Activated CD4-positive, alpha-beta memory T cell treated with anti-CD3 and anti-CD28 coated beads for 36 hours (primary cell): Measurements from ENCODE around the gene KRT79. TPM values are rescaled to one million over a fixed set of nuclear protein-coding genes. Genes with fewer than 3 reads are reported as not detected.

Experiments used
- CTCF ChIA-PET: fragments of 350-600 bp; sonication (Branson Sonifier 250); formaldehyde crosslinking; loops from one replicate; lab custom pipeline; 2021; ENCODE audit warnings: antibody characterized with exemption, inconsistent platforms; lab: Charles Lee
- POLR2A ChIA-PET: fragments of 350-600 bp; sonication (Branson Sonifier 250); formaldehyde crosslinking; loops from one replicate; lab custom pipeline; 2021; ENCODE audit warnings: antibody characterized with exemption; lab: Charles Lee
- DNase-seq: peaks from one replicate; pipeline ENCODE4 v3.0.0-alpha.2; 2020
- H3K27ac Mint-ChIP-seq: one replicate; pipeline ENCODE4 v1.8.0; 2021; ENCODE audit warnings: mixed read lengths
- H3K27me3 Mint-ChIP-seq: one replicate; pipeline ENCODE4 v1.8.0; 2021; ENCODE audit warnings: mixed read lengths
- H3K36me3 Mint-ChIP-seq: one replicate; pipeline ENCODE4 v1.8.0; 2021; ENCODE audit warnings: mixed read lengths
- H3K4me1 Mint-ChIP-seq: one replicate; pipeline ENCODE4 v1.8.0; 2021; ENCODE audit warnings: low read depth, mixed read lengths
- H3K4me3 Mint-ChIP-seq: one replicate; pipeline ENCODE4 v1.8.0; 2021; ENCODE audit warnings: mild to moderate bottlenecking, mixed read lengths
- H3K9me3 Mint-ChIP-seq: one replicate; pipeline ENCODE4 v1.8.0; 2021; ENCODE audit warnings: mixed read lengths
- intact Hi-C: fragments of 100-400 bp; cut with micrococcal nuclease; formaldehyde crosslinking; loops from one replicate; pipeline ENCODE4 v1.15.1; 2023
- total RNA-seq, 2 experiments: library from RNA; stranded (reverse); gene quantifications; one replicate each; pipeline ENCODE4 v1.2.3, GENCODE V29; 2021

Gene KRT79
- total RNA-seq, 2 experiments from 2014 or later, result not detected

DNA sequence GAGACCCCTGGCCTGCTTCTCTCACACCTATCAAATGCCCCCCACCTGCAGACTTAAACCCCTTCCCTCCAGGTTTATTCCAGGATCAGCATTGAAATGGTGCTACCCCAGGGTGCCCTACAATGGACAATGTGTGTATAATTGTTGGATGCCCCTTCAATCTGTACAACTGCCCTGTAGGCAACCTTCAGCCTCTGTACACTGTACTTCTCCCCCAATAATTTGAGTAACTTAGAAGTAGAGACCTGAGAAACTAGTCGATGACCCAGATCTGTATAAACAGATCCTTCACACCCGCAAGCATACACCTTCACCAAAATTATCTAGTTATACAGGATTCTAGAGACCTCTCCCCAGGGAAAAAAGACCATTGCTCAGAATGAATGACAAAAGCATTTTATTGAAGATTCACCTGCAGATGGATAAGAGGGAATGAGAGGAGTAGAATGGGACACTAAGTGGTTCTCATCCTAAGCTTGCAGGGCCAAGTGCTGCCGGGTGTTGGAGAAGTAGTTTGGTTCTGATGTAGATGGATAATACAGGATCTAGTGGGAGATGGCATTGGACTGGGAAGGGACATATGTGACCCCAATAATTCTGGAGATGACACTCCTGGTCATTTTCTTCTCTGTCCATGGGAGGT is 27.8 kb downstream of the KRT79 start:
- no peak for DNase-seq
- H3K27ac Mint-ChIP-seq, result no peak overlapping the region
- CTCF ChIA-PET, result interaction anchor here (0.7 kb wide), 1 partner anchor 73 kb away, joined by 3 read pairs; no protein-coding TSS in a partner anchor
- no peak overlapping the region for H3K4me3 Mint-ChIP-seq
- H3K4me1 Mint-ChIP-seq, result no peaks in the 10 kb centered on the region
- intact Hi-C loops, result no loop called here
- no peaks in the 10 kb centered on the region for H3K9me3 Mint-ChIP-seq
- no peaks in the 10 kb centered on the region for H3K36me3 Mint-ChIP-seq
- H3K27me3 Mint-ChIP-seq, result peaks cover 4% of the 10 kb centered on the region
- POLR2A ChIA-PET, result no interaction called here

DNA sequence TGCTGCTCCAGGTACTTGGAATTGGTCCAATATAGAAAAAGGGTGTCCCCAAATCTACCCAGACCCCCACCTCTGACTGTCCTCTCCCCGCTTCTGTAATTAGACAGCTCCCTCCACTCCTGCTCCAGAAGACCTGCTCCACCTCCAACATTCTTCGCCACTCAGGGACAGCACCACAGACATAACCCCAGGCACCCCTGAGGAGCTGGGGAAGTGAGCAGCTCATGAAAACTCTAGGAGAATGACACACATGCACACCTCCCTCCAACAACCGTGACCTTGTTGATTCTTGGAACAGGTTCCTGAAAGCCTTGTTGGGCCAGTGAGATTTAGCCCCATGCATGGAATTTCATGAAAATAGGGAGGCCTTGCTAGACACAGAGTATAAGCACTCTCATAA is 28.4 kb downstream of the KRT79 start:
- Mint-ChIP-seq H3K36me3 (no peaks in the 10 kb centered on the region), H3K4me1 (no peaks in the 10 kb centered on the region), H3K9me3 (no peaks in the 10 kb centered on the region), H3K27ac (no peak overlapping the region), H3K27me3 (peaks cover 4% of the 10 kb centered on the region), H3K4me3 (no peak overlapping the region)
- POLR2A ChIA-PET, result no interaction called here
- CTCF ChIA-PET, result interaction anchor here (0.7 kb wide), 1 partner anchor 74 kb away, joined by 3 read pairs; no protein-coding TSS in a partner anchor
- DNase-seq, result no peak
- intact Hi-C loops, result no loop called here

DNA sequence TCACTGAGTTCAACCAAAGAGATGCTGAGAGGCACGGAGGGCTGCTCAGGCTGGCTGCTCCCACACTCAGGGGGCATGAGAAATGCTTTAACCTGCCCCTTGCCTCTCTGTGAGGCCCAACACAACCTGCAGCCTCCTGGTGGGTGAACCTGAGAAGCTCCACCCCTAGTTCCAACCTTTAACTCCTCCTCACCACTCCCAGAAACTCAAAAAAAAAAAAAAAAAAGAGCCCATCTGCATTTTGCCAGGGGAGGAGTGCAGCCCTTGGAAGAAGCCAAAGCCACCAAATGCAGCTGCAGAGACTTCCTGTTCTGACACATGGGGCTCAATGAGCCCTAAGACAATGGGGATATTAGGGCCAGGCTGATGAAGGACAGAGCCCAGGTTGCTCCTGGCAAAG is 29.1 kb downstream of the KRT79 start:
- Mint-ChIP-seq H3K9me3 (no peaks in the 10 kb centered on the region), H3K27ac (no peak overlapping the region), H3K4me1 (no peaks in the 10 kb centered on the region), H3K27me3 (peaks cover 4% of the 10 kb centered on the region), H3K4me3 (no peak overlapping the region), H3K36me3 (no peaks in the 10 kb centered on the region)
- CTCF ChIA-PET, result no interaction called here
- intact Hi-C loops, result no loop called here
- DNase-seq, result no peak
- POLR2A ChIA-PET, result no interaction called here

DNA sequence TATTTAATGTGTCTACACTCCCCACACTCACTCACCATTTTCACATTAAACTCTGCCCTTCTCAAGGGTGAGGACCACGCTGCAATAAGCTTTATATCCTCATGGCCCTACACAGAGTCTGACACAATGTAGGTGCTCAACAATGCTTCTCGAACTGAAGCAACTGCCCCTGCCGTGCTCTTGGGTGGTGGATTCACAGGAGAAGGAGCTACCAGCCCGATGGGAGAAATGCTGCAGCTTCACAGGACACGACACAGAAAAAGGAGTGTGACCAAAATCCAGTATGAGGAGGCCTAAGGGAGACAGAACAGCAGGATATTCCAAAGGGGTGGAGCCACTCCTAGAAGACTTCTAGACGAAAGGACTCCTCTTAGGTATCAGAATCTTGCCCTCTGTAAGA is 31.7 kb downstream of the KRT79 start:
- Mint-ChIP-seq H3K27ac (no peak overlapping the region), H3K4me3 (no peak overlapping the region), H3K9me3 (no peaks in the 10 kb centered on the region), H3K36me3 (no peaks in the 10 kb centered on the region), H3K4me1 (no peaks in the 10 kb centered on the region), H3K27me3 (no peaks in the 10 kb centered on the region)
- DNase-seq, result no peak
- ChIA-PET CTCF (interaction anchor here (1.3 kb wide), 1 partner anchor 78 kb away, joined by 3 read pairs; no protein-coding TSS in a partner anchor), POLR2A (no interaction called here)
- intact Hi-C loops, result no loop called here

DNA sequence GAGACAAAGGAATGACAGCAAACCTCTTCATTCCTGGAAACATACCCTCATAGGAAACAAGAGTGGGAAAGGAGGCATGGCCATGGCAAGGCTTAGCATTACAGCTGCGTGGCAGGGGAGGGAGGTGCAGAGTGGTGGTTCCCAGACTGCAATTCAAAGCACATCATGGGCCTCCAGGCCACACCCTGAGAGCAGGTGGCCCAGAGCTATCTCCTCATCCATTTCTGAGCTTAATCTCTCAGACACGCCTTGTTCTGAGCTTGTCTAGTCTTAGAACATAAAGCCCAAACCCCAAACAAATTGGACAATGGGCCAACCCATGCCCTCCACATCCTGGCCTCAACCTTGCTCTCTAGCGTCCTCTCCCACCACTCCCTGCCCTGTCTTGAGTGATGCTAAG is 32.3 kb downstream of the KRT79 start:
- Mint-ChIP-seq H3K27ac (no peak overlapping the region), H3K4me1 (no peaks in the 10 kb centered on the region), H3K9me3 (no peaks in the 10 kb centered on the region), H3K27me3 (no peaks in the 10 kb centered on the region), H3K4me3 (no peak overlapping the region), H3K36me3 (no peaks in the 10 kb centered on the region)
- POLR2A ChIA-PET, result no interaction called here
- intact Hi-C loops, result no loop called here
- no peak for DNase-seq
- CTCF ChIA-PET, result interaction anchor here (1.3 kb wide), 1 partner anchor 79 kb away, joined by 3 read pairs; no protein-coding TSS in a partner anchor

DNA sequence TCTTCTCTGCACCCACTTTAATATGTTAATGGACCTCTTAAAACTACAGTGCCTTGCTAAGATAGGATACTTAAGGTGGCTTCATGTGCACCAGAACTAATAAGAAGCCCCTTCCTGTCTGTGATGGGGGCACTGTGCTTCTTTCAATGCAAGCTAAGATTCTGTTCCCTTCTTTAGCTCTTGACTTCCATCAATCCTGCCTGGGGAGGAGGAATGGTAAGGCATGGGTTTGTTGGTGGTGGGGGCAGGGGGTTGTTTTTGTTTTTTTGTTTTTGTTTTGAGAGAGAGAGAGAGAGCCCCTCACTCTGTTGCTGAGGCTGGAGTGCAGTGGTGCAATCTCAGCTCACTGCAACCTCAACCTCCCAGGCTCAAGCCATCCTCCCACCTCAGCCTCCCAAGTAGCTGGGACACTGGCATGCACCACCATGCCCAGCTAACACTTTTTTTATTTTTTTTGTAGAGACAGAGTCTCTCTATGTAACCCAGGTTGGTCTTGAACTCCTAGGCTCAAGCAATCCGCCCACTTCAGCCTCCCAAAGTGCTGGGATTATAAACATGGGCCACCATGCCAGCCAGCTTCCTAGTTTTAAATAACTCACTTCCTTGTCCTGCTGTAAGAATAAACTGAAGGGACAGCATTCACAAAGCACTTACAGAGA is 33.7 kb downstream of the KRT79 start:
- intact Hi-C loops, result no loop called here
- no peak for DNase-seq
- Mint-ChIP-seq H3K4me1 (no peaks in the 10 kb centered on the region), H3K27ac (no peak overlapping the region), H3K27me3 (no peaks in the 10 kb centered on the region), H3K9me3 (no peaks in the 10 kb centered on the region), H3K36me3 (no peaks in the 10 kb centered on the region), H3K4me3 (no peak overlapping the region)
- CTCF ChIA-PET, result interaction anchor here (0.5 to 0.7 kb wide), 2 partner anchors 80 to 167 kb away, joined by 3 read pairs; no protein-coding TSS in a partner anchor
- POLR2A ChIA-PET, result no interaction called here

DNA sequence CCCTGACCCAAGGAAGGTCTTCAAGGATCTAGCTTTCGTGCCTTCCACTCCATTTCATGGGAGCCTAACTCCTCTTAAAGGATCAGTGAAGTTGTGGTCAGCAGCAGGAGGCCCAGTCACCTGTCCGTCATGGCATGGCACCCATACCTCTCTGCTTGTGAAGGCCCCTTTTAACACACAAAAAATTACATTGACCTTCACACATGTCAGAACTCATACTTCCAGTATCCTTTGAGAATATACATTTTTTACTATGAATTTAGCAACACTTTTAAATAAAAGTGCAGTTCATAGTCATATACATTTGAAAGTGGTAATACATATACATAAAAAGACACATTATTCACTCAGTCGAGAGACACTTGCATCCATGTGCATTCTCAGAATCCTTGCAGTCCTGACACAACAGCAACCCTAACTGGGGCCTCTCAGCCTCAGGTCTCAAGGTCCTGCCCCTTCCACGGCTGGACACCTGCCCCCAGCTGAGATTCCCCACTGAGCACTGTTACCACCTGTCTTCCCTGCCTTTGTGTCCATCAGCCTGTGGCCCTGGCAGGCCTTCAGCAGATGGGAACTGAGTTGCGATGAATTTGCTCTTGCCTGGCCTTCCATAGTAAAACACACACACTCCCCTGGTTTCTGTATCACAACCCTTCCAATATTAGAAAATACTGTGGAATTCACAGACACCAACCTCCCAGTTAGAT is 34.5 kb downstream of the KRT79 start:
- H3K36me3 Mint-ChIP-seq, result no peaks in the 10 kb centered on the region
- DNase-seq, result no peak
- POLR2A ChIA-PET, result no interaction called here
- CTCF ChIA-PET, result interaction anchor here (0.7 kb wide), 1 partner anchor 80 kb away, joined by 3 read pairs; no protein-coding TSS in a partner anchor
- no peak overlapping the region for H3K27ac Mint-ChIP-seq
- no peaks in the 10 kb centered on the region for H3K4me1 Mint-ChIP-seq
- no peaks in the 10 kb centered on the region for H3K9me3 Mint-ChIP-seq
- no peak overlapping the region for H3K4me3 Mint-ChIP-seq
- H3K27me3 Mint-ChIP-seq, result no peaks in the 10 kb centered on the region
- intact Hi-C loops, result no loop called here

DNA sequence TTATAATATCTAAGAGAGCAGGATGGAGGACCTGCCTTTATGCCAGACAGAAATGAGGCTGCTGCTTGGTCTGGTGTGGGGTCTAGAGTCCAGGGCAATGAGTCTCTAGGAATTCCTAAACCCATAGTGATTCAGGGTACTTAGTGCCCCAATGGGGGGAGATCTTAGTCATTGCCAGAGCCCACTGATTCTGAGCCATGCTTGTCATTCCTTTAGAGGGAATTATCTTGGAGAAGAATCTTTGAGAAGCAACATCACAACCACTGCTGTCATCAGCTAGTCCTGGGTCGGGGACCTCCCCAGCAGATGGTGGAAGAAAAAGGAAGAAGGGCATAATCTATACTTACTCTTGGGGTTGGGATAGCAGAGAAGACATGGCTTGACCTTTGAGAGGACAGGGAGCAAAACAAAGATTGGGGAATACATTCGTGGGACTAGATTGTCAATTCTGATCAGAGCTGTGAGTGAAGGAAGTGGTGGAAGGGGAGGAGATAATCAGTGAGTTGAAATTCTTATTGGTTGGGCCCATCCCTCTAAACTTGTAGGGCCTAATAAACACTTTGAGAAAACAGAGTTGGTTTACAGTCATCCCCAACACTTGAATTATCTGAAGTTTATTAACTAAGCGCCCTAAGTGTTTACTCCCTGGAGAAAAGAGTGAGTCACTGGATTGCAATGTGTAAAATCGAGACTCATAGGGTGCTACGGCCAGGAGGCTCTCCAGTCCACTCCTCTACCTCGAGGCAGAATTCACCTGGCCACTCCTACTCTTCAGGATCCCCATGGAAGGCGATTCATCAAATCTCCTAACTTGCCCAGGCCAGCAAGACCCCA is 35.2 kb downstream of the KRT79 start:
- intact Hi-C loops, result no loop called here
- POLR2A ChIA-PET, result no interaction called here
- Mint-ChIP-seq H3K9me3 (no peaks in the 10 kb centered on the region), H3K27me3 (no peaks in the 10 kb centered on the region), H3K4me1 (no peaks in the 10 kb centered on the region), H3K27ac (no peak overlapping the region), H3K4me3 (no peak overlapping the region), H3K36me3 (no peaks in the 10 kb centered on the region)
- CTCF ChIA-PET, result interaction anchor here (1.1 kb wide), 1 partner anchor 81 kb away, joined by 3 read pairs; no protein-coding TSS in a partner anchor
- DNase-seq, result no peak

DNA sequence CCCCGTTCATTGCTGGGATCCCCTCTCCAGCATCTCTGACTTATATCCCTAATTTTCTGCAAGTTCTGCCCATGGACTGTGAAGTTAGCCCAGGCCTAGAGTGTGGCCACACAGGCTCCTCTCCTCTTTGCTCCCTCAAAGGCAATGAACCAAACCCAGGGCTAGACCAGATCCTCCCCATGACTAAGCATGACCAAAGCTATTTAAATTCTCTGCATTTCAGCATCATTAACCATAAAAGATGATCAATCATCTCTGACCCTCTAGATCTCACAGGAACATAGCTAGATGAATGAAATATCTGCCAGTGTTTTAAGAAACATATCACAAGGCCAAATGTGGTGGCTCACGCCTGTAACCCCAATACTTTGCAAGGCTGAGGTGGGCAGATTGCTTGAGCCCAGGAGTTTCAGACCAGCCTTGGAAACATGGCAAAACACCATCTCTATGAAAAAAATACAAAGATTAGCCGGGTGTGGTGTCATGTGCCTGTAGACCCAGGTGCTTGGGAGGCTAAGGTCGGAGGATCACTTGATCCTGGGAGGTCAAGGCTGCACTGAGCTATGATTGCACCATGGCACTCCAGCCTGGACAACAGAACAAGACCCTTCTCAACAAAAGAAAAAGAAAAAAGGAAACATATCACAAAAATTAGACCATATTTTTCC is 36.0 kb downstream of the KRT79 start:
- no peaks in the 10 kb centered on the region for H3K4me1 Mint-ChIP-seq
- H3K9me3 Mint-ChIP-seq, result no peaks in the 10 kb centered on the region
- H3K27ac Mint-ChIP-seq, result no peak overlapping the region
- no peaks in the 10 kb centered on the region for H3K27me3 Mint-ChIP-seq
- no peak overlapping the region for H3K4me3 Mint-ChIP-seq
- no peak for DNase-seq
- ChIA-PET CTCF (interaction anchor here (1.1 kb wide), 1 partner anchor 82 kb away, joined by 3 read pairs; no protein-coding TSS in a partner anchor), POLR2A (no interaction called here)
- H3K36me3 Mint-ChIP-seq, result no peaks in the 10 kb centered on the region
- intact Hi-C loops, result no loop called here

DNA sequence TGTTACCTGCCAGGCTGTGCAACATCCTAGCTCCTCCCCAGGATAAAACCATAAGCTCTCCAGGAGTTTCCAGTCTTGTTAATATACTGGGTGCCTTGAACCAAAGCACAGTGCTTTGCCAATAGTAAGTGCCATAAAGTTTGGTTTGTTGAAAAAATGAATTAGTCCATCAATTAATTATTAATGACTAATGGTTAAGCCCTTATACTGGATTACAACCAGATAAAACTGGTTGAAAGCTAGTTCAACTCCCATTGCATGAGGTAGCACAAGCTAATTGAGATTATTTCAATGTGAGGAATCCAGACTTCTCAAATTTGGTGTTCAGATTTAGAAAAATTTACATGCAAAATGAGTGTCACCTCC is 36.6 kb downstream of the KRT79 start:
- H3K27ac Mint-ChIP-seq, result no peak overlapping the region
- no peaks in the 10 kb centered on the region for H3K36me3 Mint-ChIP-seq
- H3K4me3 Mint-ChIP-seq, result no peak overlapping the region
- no peaks in the 10 kb centered on the region for H3K27me3 Mint-ChIP-seq
- H3K9me3 Mint-ChIP-seq, result no peaks in the 10 kb centered on the region
- intact Hi-C loops, result no loop called here
- ChIA-PET POLR2A (no interaction called here), CTCF (interaction anchor here (1.1 kb wide), 1 partner anchor 83 kb away, joined by 3 read pairs; no protein-coding TSS in a partner anchor)
- DNase-seq, result no peak
- H3K4me1 Mint-ChIP-seq, result no peaks in the 10 kb centered on the region

DNA sequence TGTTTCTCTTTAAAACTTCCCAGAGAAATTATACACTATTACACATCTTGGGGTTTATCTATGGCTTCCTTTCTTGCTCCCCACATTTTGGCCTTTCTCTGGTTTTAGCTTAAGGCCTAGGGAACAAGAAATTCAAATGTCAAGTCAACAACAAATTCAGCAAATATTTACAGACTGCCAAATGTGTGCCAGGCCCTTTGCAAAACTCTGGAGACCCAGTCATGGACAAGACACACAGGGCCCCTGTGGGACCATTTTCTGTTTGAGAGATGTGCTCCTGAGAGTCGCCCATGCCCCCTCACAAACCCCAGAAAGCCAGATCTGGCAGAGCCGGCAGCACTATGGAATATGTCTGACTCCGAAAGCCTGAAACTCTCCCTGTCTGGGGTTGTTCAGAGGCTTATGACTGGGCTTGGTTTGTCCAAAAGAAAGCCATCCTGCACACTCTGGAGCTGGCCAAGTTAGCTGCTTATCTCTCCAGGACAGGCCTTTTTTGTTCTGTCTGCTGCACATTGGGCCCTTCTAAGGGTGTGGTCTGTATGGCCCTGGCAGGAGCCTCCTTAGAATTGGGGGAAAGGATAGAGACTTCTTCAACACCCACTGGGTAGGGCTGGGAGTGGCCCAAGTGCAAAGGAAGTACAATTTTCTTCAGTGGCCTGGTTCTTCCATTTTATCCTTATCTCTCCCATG is 37.1 kb downstream of the KRT79 start:
- no peak overlapping the region for H3K4me3 Mint-ChIP-seq
- intact Hi-C loops, result no loop called here
- H3K27ac Mint-ChIP-seq, result no peak overlapping the region
- H3K9me3 Mint-ChIP-seq, result no peaks in the 10 kb centered on the region
- CTCF ChIA-PET, result no interaction called here
- H3K4me1 Mint-ChIP-seq, result no peaks in the 10 kb centered on the region
- H3K27me3 Mint-ChIP-seq, result no peaks in the 10 kb centered on the region
- no peaks in the 10 kb centered on the region for H3K36me3 Mint-ChIP-seq
- POLR2A ChIA-PET, result no interaction called here
- no peak for DNase-seq
